CD4-positive, alpha-beta T cell (primary cell): ENCODE results near the gene EEFSEC. TPM values are rescaled to one million over a fixed set of nuclear protein-coding genes. Genes with fewer than 3 reads are reported as not detected.

Experiments
- ATAC-seq: fragments of 200-7000 bp; cut with Tn5 transposase; one replicate; pipeline ENCODE4 v1.10.0; 2022; ENCODE audit warnings: mild to moderate bottlenecking; ENCODE audit not compliant: poor library complexity
- CTCF ChIA-PET: fragments of 350-600 bp; sonication (Branson Sonifier 250); formaldehyde crosslinking; loops from one replicate; lab custom pipeline; 2021; ENCODE audit warnings: antibody characterized with exemption, inconsistent platforms; lab: Charles Lee
- POLR2A ChIA-PET: fragments of 350-600 bp; sonication (Branson Sonifier 250); formaldehyde crosslinking; loops from one replicate; lab custom pipeline; 2021; ENCODE audit warnings: antibody characterized with exemption, inconsistent platforms; lab: Charles Lee
- DNase-seq, 14 experiments: peaks; one replicate each; pipeline ENCODE4 v3.0.0-alpha.2; 2013 to 2020; ENCODE audit warnings: mixed read lengths in 2 of 14
- H3K27ac ChIP-seq, 2 donors: one replicate each; pipeline versions ENCODE4 v1.5.1 to v1.7.0; 2013; ENCODE audit warnings: low read length in 2 of 2, low read depth in 1 of 2, mild to moderate bottlenecking in 1 of 2
- H3K27me3 ChIP-seq, 2 experiments: 1 replicate in 1 of 2; 2 replicates in 1 of 2; pipeline versions ENCODE4 v1.6.1 to v1.7.0; 2013; ENCODE audit warnings: low read length in 2 of 2, control low read depth in 1 of 2, mild to moderate bottlenecking in 1 of 2, moderate library complexity in 1 of 2; ENCODE audit not compliant: insufficient read depth in 2 of 2, control insufficient read depth in 1 of 2
- H3K36me3 ChIP-seq: one replicate; pipeline ENCODE4 v1.6.1; 2013; ENCODE audit warnings: low read length, control low read depth; ENCODE audit not compliant: insufficient read depth
- H3K4me1 ChIP-seq: one replicate; pipeline ENCODE4 v1.6.1; 2013; ENCODE audit warnings: low read length, control low read depth; ENCODE audit not compliant: insufficient read depth
- H3K4me3 ChIP-seq: one replicate; pipeline ENCODE4 v1.5.1; 2013; ENCODE audit warnings: mild to moderate bottlenecking, low read length, moderate library complexity
- H3K9me3 ChIP-seq, 2 experiments: 1 replicate in 1 of 2; 2 replicates in 1 of 2; pipeline versions ENCODE4 v1.6.1 to v1.7.0; 2013; ENCODE audit warnings: low read length in 2 of 2, mild to moderate bottlenecking in 2 of 2, control low read depth in 1 of 2, moderate library complexity in 1 of 2; ENCODE audit not compliant: control insufficient read depth in 1 of 2, insufficient read depth in 1 of 2
- H3K27ac Mint-ChIP-seq: one replicate; pipeline ENCODE4 v1.8.0; 2020; ENCODE audit warnings: mixed read lengths
- H3K27me3 Mint-ChIP-seq: one replicate; pipeline ENCODE4 v1.8.0; 2021; ENCODE audit warnings: mixed read lengths
- H3K36me3 Mint-ChIP-seq: one replicate; pipeline ENCODE4 v1.8.0; 2021; ENCODE audit warnings: low read depth, mixed read lengths
- H3K4me1 Mint-ChIP-seq: one replicate; pipeline ENCODE4 v1.8.0; 2021; ENCODE audit warnings: low read depth, mixed read lengths
- H3K4me3 Mint-ChIP-seq: one replicate; pipeline ENCODE4 v1.8.0; 2020; ENCODE audit warnings: mild to moderate bottlenecking, mixed read lengths
- H3K9me3 Mint-ChIP-seq: one replicate; pipeline ENCODE4 v1.8.0; 2020; ENCODE audit warnings: mixed read lengths
- CTCF ChIP-seq: fragments of 200-600 bp; IDR thresholded peaks from one replicate; pipeline ENCODE4 v1.8.0; 2022; ENCODE audit warnings: antibody characterized with exemption, mild to moderate bottlenecking
- intact Hi-C, 2 experiments: fragments of 100-400 bp; cut with DNase I in 1 of 2; cut with micrococcal nuclease in 1 of 2; formaldehyde crosslinking; loops; one replicate each; pipeline versions ENCODE4 v1.15.1 to v1.9.0; 2023 to 2025; cut with DNase I, micrococcal nuclease
- total RNA-seq, 174 experiments: library from RNA in 2 of 174; stranded (reverse) in 2 of 174; gene quantifications; one replicate each; pipeline ENCODE4 v1.2.3 and lab custom pipeline; 2021 to 2026

EEFSEC gene
- total RNA-seq, 2 experiments from 2014 or later, result 13.1 to 13.9 TPM

GRCh38 chr3:128454310-128454618, 301.0 kb downstream of the EEFSEC start:
- Mint-ChIP-seq H3K4me1 (peaks cover 15% of the 10 kb centered on the region), H3K27me3 (peaks cover 30% of the 10 kb centered on the region), H3K4me3 (no peak overlapping the region), H3K36me3 (no peaks in the 10 kb centered on the region), H3K9me3 (peaks cover 6% of the 10 kb centered on the region), H3K27ac (no peak overlapping the region)
- ATAC-seq (no peak), DNase-seq (no peak)
- Histone ChIP-seq H3K4me3 (no peak overlapping the region), H3K27me3 (peaks cover 2 to 12% of the 10 kb centered on the region in 2 experiments), H3K4me1 (peaks cover 2% of the 10 kb centered on the region), H3K27ac (no peak overlapping the region), H3K9me3 (peaks cover 0 to 15% of the 10 kb centered on the region in 2 experiments), H3K36me3 (no peaks in the 10 kb centered on the region)
- TF ChIP-seq CTCF, result no peak
- intact Hi-C loops, result no loop called here
- ChIA-PET POLR2A (no interaction called here), CTCF (no interaction called here)

- peaks cover 2 to 12% of the 10 kb centered on the region in 2 experiments for H3K27me3 ChIP-seq
- DNase-seq (no peak), ATAC-seq (no peak)
- POLR2A ChIA-PET, result no interaction called here
- H3K27ac ChIP-seq, result no peak overlapping the region
- CTCF ChIA-PET, result no interaction called here
- Mint-ChIP-seq H3K9me3 (peaks cover 3% of the 10 kb centered on the region), H3K36me3 (no peaks in the 10 kb centered on the region), H3K4me1 (peaks cover 9% of the 10 kb centered on the region), H3K4me3 (no peak overlapping the region), H3K27me3 (peaks cover 30% of the 10 kb centered on the region), H3K27ac (no peak overlapping the region)
- peaks cover 0 to 8% of the 10 kb centered on the region in 2 experiments for H3K9me3 ChIP-seq
- H3K4me3 ChIP-seq, result no peak overlapping the region
- H3K36me3 ChIP-seq, result no peaks in the 10 kb centered on the region
- intact Hi-C loops, result no loop called here
- H3K4me1 ChIP-seq, result peaks cover 2% of the 10 kb centered on the region
- no peak for TF ChIP-seq CTCF
Observed at GRCh38 chr3:128455116-128455515, 301.8 kb downstream of the EEFSEC start.

- peaks cover 1% of the 10 kb centered on the region for H3K9me3 Mint-ChIP-seq
- no peak for DNase-seq
- CTCF ChIA-PET, result no interaction called here
- H3K4me3 Mint-ChIP-seq, result no peak overlapping the region
- Histone ChIP-seq H3K4me1 (peaks cover 2% of the 10 kb centered on the region), H3K9me3 (peaks cover 0 to 5% of the 10 kb centered on the region in 2 experiments), H3K4me3 (no peak overlapping the region), H3K36me3 (no peaks in the 10 kb centered on the region), H3K27me3 (peaks cover 2 to 12% of the 10 kb centered on the region in 2 experiments), H3K27ac (no peak overlapping the region)
- H3K27ac Mint-ChIP-seq, result no peak overlapping the region
- no peak for TF ChIP-seq CTCF
- no peak for ATAC-seq
- intact Hi-C loops, result no loop called here
- H3K4me1 Mint-ChIP-seq, result no peaks in the 10 kb centered on the region
- H3K27me3 Mint-ChIP-seq, result peaks cover 30% of the 10 kb centered on the region
- POLR2A ChIA-PET, result no interaction called here
- H3K36me3 Mint-ChIP-seq, result no peaks in the 10 kb centered on the region
Observed at GRCh38 chr3:128455786-128456748, 302.8 kb downstream of the EEFSEC start.
